ENCODE results near the gene SORCS3.

The SORCS3 gene

GRCh38 chr10:105154736-105155135, 513.6 kb downstream of the SORCS3 start:
- Histone ChIP-seq H3K36me3 (ENCODE audit: insufficient read depth, low read length) (no peaks in the 10 kb centered on the region), H3K9me3 (ENCODE audit: low read depth, low read length) (no peaks in the 10 kb centered on the region), H3K9ac (ENCODE audit: insufficient read length) (no peak overlapping the region), H3K27ac (no peak overlapping the region), H3K4me3 (no peak overlapping the region)
- TF ChIP-seq FOXP2 (optimal IDR thresholded peaks at IDR 0.05; ENCODE audit: control extremely low read depth, extremely low read length, insufficient read depth) = no peak
- no peak for TF ChIP-seq EZH2 (IDR thresholded peaks at IDR 0.05)
- TF ChIP-seq POLR2AphosphoS5 (IDR thresholded peaks at IDR 0.05; ENCODE audit: borderline replicate concordance, low read depth, low read length) = no peak
- no peak for DNase-seq (ENCODE audit: low read depth, low spot score)

DNA sequence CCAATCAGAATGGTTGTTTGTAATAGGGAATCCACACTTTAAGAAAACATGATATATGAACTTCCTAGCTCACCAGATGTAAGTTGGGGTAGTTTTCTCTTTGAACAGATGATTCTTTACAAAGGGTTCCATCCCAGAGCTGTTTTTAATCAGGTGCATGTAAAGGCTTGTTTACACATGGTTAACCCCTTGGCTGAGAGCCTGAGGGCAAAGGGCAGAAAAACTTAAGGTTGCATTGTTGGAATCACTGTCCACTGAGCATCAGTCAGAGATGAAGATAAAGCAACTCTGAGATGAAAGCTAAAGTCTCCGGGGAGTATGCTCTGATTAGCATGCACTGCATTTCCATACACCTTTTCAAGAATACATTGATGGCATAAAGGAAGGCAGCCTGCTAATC, 518.2 kb downstream of the SORCS3 start:
- H3K9ac ChIP-seq (ENCODE audit: insufficient read length) = no peak overlapping the region
- TF ChIP-seq POLR2AphosphoS5 (IDR thresholded peaks at IDR 0.05; ENCODE audit: borderline replicate concordance, low read depth, low read length) = no peak
- TF ChIP-seq FOXP2 (optimal IDR thresholded peaks at IDR 0.05; ENCODE audit: control extremely low read depth, extremely low read length, insufficient read depth) = no peak
- no peak for TF ChIP-seq EZH2 (IDR thresholded peaks at IDR 0.05)

GRCh38 chr10:105161149-105161548, 520.1 kb downstream of the SORCS3 start:
- TF ChIP-seq FOXP2 (optimal IDR thresholded peaks at IDR 0.05; ENCODE audit: control extremely low read depth, extremely low read length, insufficient read depth) = no peak
- H3K9me3 ChIP-seq (ENCODE audit: low read depth, low read length) = no peaks in the 10 kb centered on the region
- no peak overlapping the region for H3K4me3 ChIP-seq
- H3K9ac ChIP-seq (ENCODE audit: insufficient read length) = no peak overlapping the region
- no peak for DNase-seq (ENCODE audit: low read depth, low spot score)
- no peaks in the 10 kb centered on the region for H3K36me3 ChIP-seq (ENCODE audit: insufficient read depth, low read length)
- H3K27ac ChIP-seq = no peak overlapping the region

More for the DNA sequence above, 518.2 kb downstream of the SORCS3 start:
- Histone ChIP-seq H3K9me3 (ENCODE audit: low read depth, low read length) (no peaks in the 10 kb centered on the region), H3K27ac (no peak overlapping the region), H3K36me3 (ENCODE audit: insufficient read depth, low read length) (no peaks in the 10 kb centered on the region), H3K4me3 (no peak overlapping the region)
- DNase-seq (ENCODE audit: low read depth, low spot score) = no peak

DNA sequence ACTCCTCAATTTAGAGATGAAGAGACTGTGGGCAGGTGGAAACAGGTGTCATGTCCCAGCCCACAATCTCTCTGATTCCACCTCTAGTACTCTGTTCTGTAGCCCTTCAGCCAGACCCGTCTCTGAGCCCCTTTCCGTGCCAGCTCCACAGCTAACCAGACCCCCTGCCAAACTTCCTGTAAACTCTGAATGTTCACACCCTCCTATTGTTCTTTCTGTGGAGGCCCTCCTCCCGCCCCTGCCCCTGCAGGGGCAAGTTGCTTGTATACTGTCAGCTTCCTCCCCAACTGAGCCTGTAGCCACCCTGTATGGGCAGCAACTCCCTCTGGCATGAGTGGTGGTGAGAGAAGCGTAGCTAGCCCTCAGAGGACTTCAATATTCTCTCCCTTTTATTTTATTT, 520.7 kb downstream of the SORCS3 start:
- H3K9me3 ChIP-seq (ENCODE audit: low read depth, low read length) = no peaks in the 10 kb centered on the region

DNA sequence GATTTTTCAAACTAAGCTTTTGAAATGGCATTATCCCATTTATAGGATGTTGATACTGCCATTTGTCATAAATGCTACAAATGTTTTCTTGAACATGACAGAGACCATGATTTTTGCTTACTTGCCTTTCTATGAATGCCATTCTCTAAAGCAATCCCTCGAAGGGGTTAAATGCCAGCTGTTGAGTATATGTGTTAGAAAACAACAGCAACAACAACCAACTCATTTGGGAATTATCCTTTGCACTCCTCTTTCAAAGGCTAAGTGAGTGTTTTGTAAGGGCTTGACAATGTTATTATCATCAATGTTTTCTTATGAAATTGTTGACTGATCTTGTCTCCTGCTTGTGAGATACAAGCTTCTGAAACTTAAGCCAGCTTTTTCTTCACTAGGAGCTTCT, 529.4 kb downstream of the SORCS3 start:
- H3K9ac ChIP-seq (ENCODE audit: insufficient read length) = no peak overlapping the region
- no peaks in the 10 kb centered on the region for H3K36me3 ChIP-seq (ENCODE audit: insufficient read depth, low read length)
- H3K9me3 ChIP-seq (ENCODE audit: low read depth, low read length) = no peaks in the 10 kb centered on the region
- H3K4me3 ChIP-seq = no peak overlapping the region
- no peak overlapping the region for H3K27ac ChIP-seq
- no peak for DNase-seq (ENCODE audit: low read depth, low spot score)
- TF ChIP-seq EZH2 (IDR thresholded peaks at IDR 0.05) (no peak), POLR2AphosphoS5 (IDR thresholded peaks at IDR 0.05; ENCODE audit: borderline replicate concordance, low read depth, low read length) (no peak), FOXP2 (optimal IDR thresholded peaks at IDR 0.05; ENCODE audit: control extremely low read depth, extremely low read length, insufficient read depth) (no peak)

More for the DNA sequence above, 520.7 kb downstream of the SORCS3 start:
- DNase-seq (ENCODE audit: low read depth, low spot score) = no peak
- no peak overlapping the region for H3K27ac ChIP-seq
- H3K36me3 ChIP-seq (ENCODE audit: insufficient read depth, low read length) = no peaks in the 10 kb centered on the region
- H3K4me3 ChIP-seq = no peak overlapping the region
- TF ChIP-seq EZH2 (IDR thresholded peaks at IDR 0.05) (no peak), POLR2AphosphoS5 (IDR thresholded peaks at IDR 0.05; ENCODE audit: borderline replicate concordance, low read depth, low read length) (no peak), FOXP2 (optimal IDR thresholded peaks at IDR 0.05; ENCODE audit: control extremely low read depth, extremely low read length, insufficient read depth) (no peak)
- no peak overlapping the region for H3K9ac ChIP-seq (ENCODE audit: insufficient read length)

DNA sequence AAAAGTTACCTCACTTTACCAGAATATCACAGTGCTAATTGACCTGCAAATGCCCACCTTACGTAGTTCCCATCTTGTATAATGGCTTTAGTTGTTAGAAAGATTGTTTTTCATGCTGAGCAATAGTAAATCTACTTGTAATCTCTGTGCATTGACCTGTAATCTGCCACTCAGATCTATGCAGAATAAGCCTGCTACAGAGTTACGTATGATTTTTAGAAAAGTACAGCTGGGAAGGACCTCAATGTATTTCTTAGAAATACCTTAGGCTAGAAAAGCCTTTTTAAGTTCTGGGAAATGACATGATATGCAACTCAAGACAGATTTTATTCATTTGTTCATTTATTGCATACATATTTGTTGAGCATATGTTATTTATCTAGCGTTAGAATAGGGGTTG, 530.9 kb downstream of the SORCS3 start:
- TF ChIP-seq POLR2AphosphoS5 (IDR thresholded peaks at IDR 0.05; ENCODE audit: borderline replicate concordance, low read depth, low read length) (no peak), EZH2 (IDR thresholded peaks at IDR 0.05) (no peak), FOXP2 (optimal IDR thresholded peaks at IDR 0.05; ENCODE audit: control extremely low read depth, extremely low read length, insufficient read depth) (no peak)
- Histone ChIP-seq H3K4me3 (no peak overlapping the region), H3K27ac (no peak overlapping the region), H3K36me3 (ENCODE audit: insufficient read depth, low read length) (no peaks in the 10 kb centered on the region), H3K9me3 (ENCODE audit: low read depth, low read length) (no peaks in the 10 kb centered on the region), H3K9ac (ENCODE audit: insufficient read length) (no peak overlapping the region)
- no peak for DNase-seq (ENCODE audit: low read depth, low spot score)

- H3K9me3 ChIP-seq (ENCODE audit: low read depth, low read length) = no peaks in the 10 kb centered on the region
- DNase-seq (ENCODE audit: low read depth, low spot score) = no peak
- H3K27ac ChIP-seq = no peak overlapping the region
- no peaks in the 10 kb centered on the region for H3K36me3 ChIP-seq (ENCODE audit: insufficient read depth, low read length)
- no peak overlapping the region for H3K9ac ChIP-seq (ENCODE audit: insufficient read length)
- TF ChIP-seq POLR2AphosphoS5 (IDR thresholded peaks at IDR 0.05; ENCODE audit: borderline replicate concordance, low read depth, low read length) = no peak
- TF ChIP-seq EZH2 (IDR thresholded peaks at IDR 0.05) = no peak
- no peak for TF ChIP-seq FOXP2 (optimal IDR thresholded peaks at IDR 0.05; ENCODE audit: control extremely low read depth, extremely low read length, insufficient read depth)
- H3K4me3 ChIP-seq = no peak overlapping the region
Measured at GRCh38 chr10:105181626-105182025, 540.5 kb downstream of the SORCS3 start.

- Histone ChIP-seq H3K4me3 (no peak overlapping the region), H3K9ac (ENCODE audit: insufficient read length) (no peak overlapping the region), H3K27ac (no peak overlapping the region), H3K9me3 (ENCODE audit: low read depth, low read length) (no peaks in the 10 kb centered on the region), H3K36me3 (ENCODE audit: insufficient read depth, low read length) (no peaks in the 10 kb centered on the region)
- TF ChIP-seq EZH2 (IDR thresholded peaks at IDR 0.05) = no peak
- no peak for TF ChIP-seq POLR2AphosphoS5 (IDR thresholded peaks at IDR 0.05; ENCODE audit: borderline replicate concordance, low read depth, low read length)
- no peak for TF ChIP-seq FOXP2 (optimal IDR thresholded peaks at IDR 0.05; ENCODE audit: control extremely low read depth, extremely low read length, insufficient read depth)
- DNase-seq (ENCODE audit: low read depth, low spot score) = no peak
Measured at GRCh38 chr10:105183536-105183935, 542.4 kb downstream of the SORCS3 start.

- no peaks in the 10 kb centered on the region for H3K36me3 ChIP-seq (ENCODE audit: insufficient read depth, low read length)
- no peak for DNase-seq (ENCODE audit: low read depth, low spot score)
- TF ChIP-seq EZH2 (IDR thresholded peaks at IDR 0.05) = no peak
- TF ChIP-seq FOXP2 (optimal IDR thresholded peaks at IDR 0.05; ENCODE audit: control extremely low read depth, extremely low read length, insufficient read depth) = no peak
- no peak for TF ChIP-seq POLR2AphosphoS5 (IDR thresholded peaks at IDR 0.05; ENCODE audit: borderline replicate concordance, low read depth, low read length)
- no peak overlapping the region for H3K27ac ChIP-seq
- H3K4me3 ChIP-seq = no peak overlapping the region
- H3K9ac ChIP-seq (ENCODE audit: insufficient read length) = no peak overlapping the region
- H3K9me3 ChIP-seq (ENCODE audit: low read depth, low read length) = no peaks in the 10 kb centered on the region
Measured at GRCh38 chr10:105185161-105185560, 544.1 kb downstream of the SORCS3 start.
